HepG2 (cell line): ENCODE data around the gene TMEM129. TPM values are rescaled to one million over a fixed set of nuclear protein-coding genes. Genes with fewer than 3 reads are reported as not detected.

Experiments used
- AGO2 ChIP-seq: fragments of 200-400 bp; formaldehyde crosslinking; optimal IDR thresholded peaks from 2 replicates; pipeline ENCODE3; 2017; ENCODE audit warnings: mild to moderate bottlenecking, low read depth, low read length, moderate library complexity
- ATRX ChIP-seq: sonication (generic); formaldehyde crosslinking; IDR thresholded peaks from 2 replicates; pipeline ENCODE4 v1.4.0; 2020; ENCODE audit warnings: missing genetic modification reagents, borderline replicate concordance
- CC2D1A ChIP-seq: sonication (generic); formaldehyde crosslinking; IDR thresholded peaks from 2 replicates; pipeline ENCODE4 v1.8.1; 2023; ENCODE audit warnings: mild to moderate bottlenecking, missing genetic modification reagents
- FOSL1 ChIP-seq: sonication (generic); formaldehyde crosslinking; IDR thresholded peaks from 2 replicates; pipeline ENCODE4 v1.9.0; 2021; ENCODE audit warnings: missing genetic modification reagents, borderline replicate concordance
- MTF2 ChIP-seq: sonication (generic); formaldehyde crosslinking; IDR thresholded peaks from 2 replicates; pipeline ENCODE4 v1.5.0; 2020; ENCODE audit warnings: missing genetic modification reagents, borderline replicate concordance
- RAD21 ChIP-seq: fragments of 450-650 bp; formaldehyde crosslinking; IDR thresholded peaks from 2 replicates; pipeline ENCODE4 v1.5.0; 2020; ENCODE audit warnings: mild to moderate bottlenecking
- RBFOX2 ChIP-seq: fragments of 200-400 bp; formaldehyde crosslinking; IDR thresholded peaks from 2 replicates; pipeline ENCODE4 v1.6.1; 2017; ENCODE audit warnings: low read depth, mild to moderate bottlenecking, low read length
- TBP ChIP-seq: sonication (generic); formaldehyde crosslinking; IDR thresholded peaks from 2 replicates; pipeline ENCODE4 v1.5.0; 2020; ENCODE audit warnings: missing genetic modification reagents
- ZBTB43 ChIP-seq: sonication (generic); formaldehyde crosslinking; conservative IDR thresholded peaks from 2 replicates; pipeline ENCODE4 v1.4.0; 2020; ENCODE audit warnings: missing genetic modification reagents
- ZFP91 ChIP-seq: sonication (generic); formaldehyde crosslinking; IDR thresholded peaks from 2 replicates; pipeline ENCODE4 v1.9.0; 2022; ENCODE audit warnings: missing genetic modification reagents, mild to moderate bottlenecking, borderline replicate concordance
- ZFX ChIP-seq: sonication (generic); formaldehyde crosslinking; IDR thresholded peaks from 2 replicates; pipeline ENCODE4 v1.4.0; 2020; ENCODE audit warnings: mild to moderate bottlenecking, low read depth, missing genetic modification reagents, moderate library complexity
- ZNF232 ChIP-seq: sonication (generic); formaldehyde crosslinking; IDR thresholded peaks from 2 replicates; pipeline ENCODE4 v1.4.0; 2020; ENCODE audit warnings: missing genetic modification reagents, borderline replicate concordance
- ZNF503 ChIP-seq: sonication (generic); formaldehyde crosslinking; IDR thresholded peaks from 2 replicates; pipeline ENCODE4 v1.4.0; 2020; ENCODE audit warnings: missing genetic modification reagents
- ZNF556 ChIP-seq: sonication (generic); formaldehyde crosslinking; IDR thresholded peaks from 2 replicates; pipeline ENCODE4 v1.4.0; 2020; ENCODE audit warnings: mild to moderate bottlenecking, missing genetic modification reagents, borderline replicate concordance
- ZNF710 ChIP-seq: sonication (generic); formaldehyde crosslinking; IDR thresholded peaks from 2 replicates; pipeline ENCODE4 v1.5.0; 2020; ENCODE audit warnings: mild to moderate bottlenecking, missing genetic modification reagents, borderline replicate concordance
- ZNF790 ChIP-seq: sonication (generic); formaldehyde crosslinking; IDR thresholded peaks from 2 replicates; pipeline ENCODE4 v1.8.0; 2022; ENCODE audit warnings: missing genetic modification reagents, mild to moderate bottlenecking, borderline replicate concordance
- polyA plus RNA-seq, 8 experiments: library from polyadenylated mRNA; depleted of rRNA in 3 of 8; stranded (reverse) in 7 of 8; unstranded in 1 of 8; fragments of >200 nt; fragmentation: Illumina TruSeq in 4 of 8; extraction: Trizol in 4 of 8; gene quantifications; 2 replicates each; pipeline versions ENCODE4 v1.2.1 to v1.2.3, GENCODE V29; 2011 to 2016; ENCODE audit warnings: low read depth in 4 of 8, missing spikeins in 1 of 8, mixed read lengths in 1 of 8; ENCODE audit not compliant: insufficient read depth in 1 of 8
- total RNA-seq, 5 experiments: library from RNA; depleted of rRNA; stranded (reverse); fragments of >200 nt; fragmentation: Illumina TruSeq; extraction: Trizol; gene quantifications; 2 replicates each; pipeline ENCODE4 v1.2.3, GENCODE V29; 2016; ENCODE audit warnings: low read depth in 1 of 5
- TF ChIP-seq, protein P1 (sequence below): sonication (generic); formaldehyde crosslinking; IDR thresholded peaks from 2 replicates; pipeline ENCODE4 v1.5.1; 2020; ENCODE audit warnings: mild to moderate bottlenecking, missing genetic modification reagents

Gene TMEM129
- total and polyA plus RNA-seq, 2 of the 13 experiments (the other 11 are each of a cell fraction or from before 2014, with no cell fraction given): 19.0 to 25.8 TPM

DNA sequence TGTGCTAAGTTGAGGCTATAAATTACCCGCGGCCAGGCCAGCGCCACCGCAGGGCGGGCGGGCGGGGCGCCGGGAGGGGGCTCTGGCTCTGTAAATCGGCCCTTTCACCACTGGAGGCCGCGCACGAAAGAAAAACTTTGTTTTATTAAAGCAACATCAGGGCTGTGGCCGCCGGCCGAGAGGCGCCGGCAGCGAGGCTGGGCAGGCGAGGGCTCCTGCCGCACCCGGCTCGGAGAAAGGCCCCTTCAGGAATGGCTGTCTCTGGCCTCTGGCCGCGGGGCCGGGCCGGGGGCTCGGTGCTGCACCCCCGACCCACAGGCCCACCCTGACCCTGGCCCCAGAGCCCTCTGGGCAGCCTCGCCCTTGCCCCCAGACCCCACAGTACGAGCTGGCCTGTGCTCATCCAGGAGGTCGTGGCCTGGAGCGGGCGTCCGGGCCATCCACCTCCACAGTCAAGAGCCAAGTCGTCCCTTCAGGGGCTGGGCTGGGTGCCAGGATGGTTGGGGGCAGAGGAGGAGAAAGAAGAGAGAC is 42.5 kb upstream of the TMEM129 start (continued):
- peak; percentile 39; the same call in 1 of the 2 replicates for TF ChIP-seq ZFP91
- TF ChIP-seq CC2D1A: no peak
- TF ChIP-seq ZNF710 (CRISPR knock-in tag): no peak
- no peak for TF ChIP-seq FOSL1 (CRISPR knock-in tag)
- no peak for TF ChIP-seq TBP (CRISPR knock-in tag)
- TF ChIP-seq ZNF503 (CRISPR knock-in tag): no peak
- no peak for TF ChIP-seq ZBTB43 (CRISPR knock-in tag)
- TF ChIP-seq ATRX: no peak
- TF ChIP-seq ZNF790 (CRISPR knock-in tag): 0 out of 2 replicates have a peak, but pooled peaks have one; percentile 58
- TF ChIP-seq MTF2 (CRISPR knock-in tag): no peak
- TF ChIP-seq RBFOX2: peak; percentile 72
- peak; percentile 82 for TF ChIP-seq AGO2
- TF ChIP-seq, protein P1, sequence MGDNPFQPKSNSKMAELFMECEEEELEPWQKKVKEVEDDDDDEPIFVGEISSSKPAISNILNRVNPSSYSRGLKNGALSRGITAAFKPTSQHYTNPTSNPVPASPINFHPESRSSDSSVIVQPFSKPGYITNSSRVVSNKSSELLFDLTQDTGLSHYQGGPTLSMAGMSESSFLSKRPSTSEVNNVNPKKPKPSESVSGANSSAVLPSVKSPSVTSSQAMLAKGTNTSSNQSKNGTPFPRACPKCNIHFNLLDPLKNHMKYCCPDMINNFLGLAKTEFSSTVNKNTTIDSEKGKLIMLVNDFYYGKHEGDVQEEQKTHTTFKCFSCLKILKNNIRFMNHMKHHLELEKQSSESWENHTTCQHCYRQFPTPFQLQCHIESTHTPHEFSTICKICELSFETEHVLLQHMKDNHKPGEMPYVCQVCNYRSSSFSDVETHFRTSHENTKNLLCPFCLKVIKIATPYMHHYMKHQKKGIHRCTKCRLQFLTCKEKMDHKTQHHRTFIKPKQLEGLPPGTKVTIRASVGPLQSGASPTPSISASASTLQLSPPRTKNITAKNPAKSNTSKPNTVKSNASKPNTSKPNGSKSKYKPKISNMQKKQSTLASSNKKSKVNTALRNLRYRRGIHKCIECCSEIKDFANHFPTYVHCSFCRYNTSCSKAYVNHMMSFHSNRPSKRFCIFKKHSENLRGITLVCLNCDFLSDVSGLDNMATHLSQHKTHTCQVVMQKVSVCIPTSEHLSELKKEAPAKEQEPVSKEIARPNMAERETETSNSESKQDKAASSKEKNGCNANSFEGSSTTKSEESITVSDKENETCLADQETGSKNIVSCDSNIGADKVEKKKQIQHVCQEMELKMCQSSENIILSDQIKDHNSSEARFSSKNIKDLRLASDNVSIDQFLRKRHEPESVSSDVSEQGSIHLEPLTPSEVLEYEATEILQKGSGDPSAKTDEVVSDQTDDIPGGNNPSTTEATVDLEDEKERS (CRISPR knock-in tag): no peak
- peak; percentile 51; the same call in 1 of the 2 replicates for TF ChIP-seq ZFX (CRISPR knock-in tag)
- 0 out of 2 replicates have a peak, but pooled peaks have one; percentile 25 for TF ChIP-seq ZNF232
- peak; percentile 44; the same call in 1 of the 2 replicates for TF ChIP-seq RAD21 (CRISPR knock-in tag)
- 0 out of 2 replicates have a peak, but pooled peaks have one; percentile 34 for TF ChIP-seq ZNF556
